Measurements from ENCODE around the gene CHRFAM7A. TPM values are rescaled to one million over a fixed set of nuclear protein-coding genes. Genes with fewer than 3 reads are reported as not detected.
"Not testable (repeated sequence)": the region's sequence is repeated elsewhere in the genome, so short reads cannot be mapped to it uniquely, and the experiment has no call there.

CHRFAM7A gene
- 2.4 and 4.3 TPM in 2 replicates for total RNA-seq (2021)
- long read RNA-seq, partial matches to known transcripts: 0 of 3 reads
- long read RNA-seq, other reads (novel, unspliced or antisense): 3 of 3 reads

- DNase-seq: not testable (repeated sequence)
Observed at GRCh38 chr15:30392766-30393663, at the start of gene CHRFAM7A. TSS of gene CHRFAM7A (minus strand) at chr15:30393540. CDS start at chr15:30383351, 10,189 bp downstream.

DNA sequence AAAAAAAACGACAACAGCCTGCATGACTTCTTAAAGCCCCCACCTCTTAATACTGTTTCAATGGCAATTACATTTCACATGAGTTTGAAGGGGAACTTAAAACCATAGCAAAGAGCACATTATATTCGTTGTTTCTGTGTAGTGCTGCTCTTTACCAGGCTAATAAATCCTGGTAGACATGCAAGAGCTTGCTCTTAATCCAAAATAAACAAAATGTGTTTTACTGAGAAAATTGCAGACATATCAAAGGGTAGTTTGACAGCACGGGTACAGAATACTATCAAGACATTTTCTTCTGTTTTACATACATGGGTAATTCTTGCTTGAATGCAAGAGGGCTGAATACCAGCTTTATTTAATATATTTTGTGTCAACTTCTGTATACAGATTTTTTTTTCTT, 45.0 kb upstream of the CHRFAM7A start:
- DNase-seq; H3K79me2 ChIP-seq (ENCODE audit: insufficient read depth, low read length); H3K36me3 Mint-ChIP-seq (ENCODE audit: insufficient read depth in 1 of 3, low read depth in 3 of 3); H3K79me1 ChIP-seq (ENCODE audit: insufficient read depth, low read depth, low read length, poor library complexity, severe bottlenecking); H2AK5ac ChIP-seq (ENCODE audit: insufficient read length, low read length); H3K23me2 ChIP-seq (ENCODE audit: insufficient read length, low read depth, low read length, poor library complexity, severe bottlenecking); H3K27ac Mint-ChIP-seq; H2BK5ac ChIP-seq (ENCODE audit: insufficient read length, low read length); H3K4me2 ChIP-seq (ENCODE audit: insufficient read depth, insufficient read length, low read length); H3K14ac ChIP-seq (ENCODE audit: insufficient read depth, low read length); H3K23ac ChIP-seq (ENCODE audit: insufficient read length, low read depth, low read length); H4K5ac ChIP-seq (ENCODE audit: insufficient read length, low read depth, low read length); H2BK20ac ChIP-seq (ENCODE audit: low read depth, low read length, poor library complexity, severe bottlenecking); H3K4me3 Mint-ChIP-seq; H4K20me1 ChIP-seq (ENCODE audit: control insufficient read depth, insufficient read depth, insufficient read length); H3K27ac ChIP-seq (ENCODE audit: insufficient read length, low read depth, low read length); H3K56ac ChIP-seq (ENCODE audit: insufficient read length, low read depth, low read length); H4K91ac ChIP-seq (ENCODE audit: insufficient read length, low read depth, low read length); H2BK15ac ChIP-seq (ENCODE audit: low read depth, low read length); H3T11ph ChIP-seq (ENCODE audit: low read length); H4K8ac ChIP-seq (replicated peaks; ENCODE audit: insufficient read length, low read depth, low read length); H2AFZ ChIP-seq (ENCODE audit: low read length); H2BK120ac ChIP-seq (ENCODE audit: low read depth, low read length, poor library complexity, severe bottlenecking); H3K4me1 ChIP-seq (ENCODE audit: insufficient read depth, low read length); H3K9me3 Mint-ChIP-seq; H3K4ac ChIP-seq (ENCODE audit: low read depth, low read length); H3K27me3 Mint-ChIP-seq (ENCODE audit: low read depth); H3K4me1 Mint-ChIP-seq; H3K18ac ChIP-seq (ENCODE audit: insufficient read length, low read depth, low read length); H3K9ac ChIP-seq (ENCODE audit: extremely low read depth, insufficient read length, low read length); H2BK12ac ChIP-seq (ENCODE audit: insufficient read length, low read depth, low read length); H3K9me3 ChIP-seq (ENCODE audit: control insufficient read depth, low read depth, low read length); H3K27me3 ChIP-seq (ENCODE audit: insufficient read depth, low read length): not testable (repeated sequence)
- WGBS (ENCODE audit: extremely low coverage, insufficient read length, low lambda C conversion rate): no CpG with 5 or more reads among the region's 3 CpGs

More at GRCh38 chr15:30392766-30393663, at the start of gene CHRFAM7A:
- no CpG with 5 or more reads among the region's 74 CpGs for WGBS (ENCODE audit: extremely low coverage, insufficient read length, low lambda C conversion rate)
- H3K4me2 ChIP-seq (ENCODE audit: insufficient read depth, insufficient read length, low read length); H2BK5ac ChIP-seq (ENCODE audit: insufficient read length, low read length); H3K18ac ChIP-seq (ENCODE audit: insufficient read length, low read depth, low read length); H2BK120ac ChIP-seq (ENCODE audit: low read depth, low read length, poor library complexity, severe bottlenecking); H3K27ac ChIP-seq (ENCODE audit: insufficient read length, low read depth, low read length); H3K4ac ChIP-seq (ENCODE audit: low read depth, low read length); H3K4me3 Mint-ChIP-seq; H4K8ac ChIP-seq (replicated peaks; ENCODE audit: insufficient read length, low read depth, low read length); H3K27me3 ChIP-seq (ENCODE audit: insufficient read depth, low read length); H4K20me1 ChIP-seq (ENCODE audit: control insufficient read depth, insufficient read depth, insufficient read length); H2BK12ac ChIP-seq (ENCODE audit: insufficient read length, low read depth, low read length); H4K91ac ChIP-seq (ENCODE audit: insufficient read length, low read depth, low read length); H3K4me1 ChIP-seq (ENCODE audit: insufficient read depth, low read length); H3K14ac ChIP-seq (ENCODE audit: insufficient read depth, low read length); H2AK5ac ChIP-seq (ENCODE audit: insufficient read length, low read length); H3K23me2 ChIP-seq (ENCODE audit: insufficient read length, low read depth, low read length, poor library complexity, severe bottlenecking); H3K79me2 ChIP-seq (ENCODE audit: insufficient read depth, low read length); H3K23ac ChIP-seq (ENCODE audit: insufficient read length, low read depth, low read length); H2AFZ ChIP-seq (ENCODE audit: low read length); H4K5ac ChIP-seq (ENCODE audit: insufficient read length, low read depth, low read length); H3K27me3 Mint-ChIP-seq (ENCODE audit: low read depth); H3K79me1 ChIP-seq (ENCODE audit: insufficient read depth, low read depth, low read length, poor library complexity, severe bottlenecking); H3T11ph ChIP-seq (ENCODE audit: low read length); H2BK15ac ChIP-seq (ENCODE audit: low read depth, low read length); H2BK20ac ChIP-seq (ENCODE audit: low read depth, low read length, poor library complexity, severe bottlenecking); H3K9me3 Mint-ChIP-seq; H3K9ac ChIP-seq (ENCODE audit: extremely low read depth, insufficient read length, low read length); H3K27ac Mint-ChIP-seq; H3K4me1 Mint-ChIP-seq; H3K9me3 ChIP-seq (ENCODE audit: control insufficient read depth, low read depth, low read length); H3K36me3 Mint-ChIP-seq (ENCODE audit: insufficient read depth in 1 of 3, low read depth in 3 of 3); H3K56ac ChIP-seq (ENCODE audit: insufficient read length, low read depth, low read length): not testable (repeated sequence)
